DND-41 (cell line): ENCODE measurements around the gene MGP.
A peak's percentile ranks its signal among the peaks of the same experiment; 100 is the strongest.

Experiments used
- ATAC-seq: fragments of 200-7000 bp; cut with Tn5 transposase; 3 replicates; pipeline ENCODE4 v1.9.1; 2021; ENCODE audit warnings: low read depth; ENCODE audit not compliant: insufficient read depth
- DNase-seq: peaks from one replicate; pipeline ENCODE4 v3.0.0-alpha.2; 2020
- H2AFZ ChIP-seq: 2 replicates; pipeline ENCODE4 v1.6.0; 2012; ENCODE audit warnings: low read depth, low read length
- H3K27ac ChIP-seq: 2 replicates; pipeline ENCODE4 v1.5.1; 2012; ENCODE audit warnings: low read length, inconsistent platforms
- H3K27me3 ChIP-seq: fragments of 200-600 bp; sonication (generic); 2 replicates; pipeline ENCODE4 v1.6.0; 2012; ENCODE audit warnings: low read length, mild to moderate bottlenecking, inconsistent platforms; ENCODE audit not compliant: insufficient read depth, poor library complexity
- H3K36me3 ChIP-seq: 2 replicates; pipeline ENCODE4 v1.5.1; 2012; ENCODE audit warnings: low read length, inconsistent platforms; ENCODE audit not compliant: insufficient read depth
- H3K4me1 ChIP-seq: 2 replicates; pipeline ENCODE4 v1.5.1; 2012; ENCODE audit warnings: mild to moderate bottlenecking, low read length; ENCODE audit not compliant: insufficient read depth
- H3K4me2 ChIP-seq: 2 replicates; pipeline ENCODE4 v1.6.0; 2012; ENCODE audit warnings: mild to moderate bottlenecking, moderate library complexity, low read length, inconsistent platforms; ENCODE audit not compliant: insufficient read depth
- H3K4me3 ChIP-seq, 2 experiments: fragments of 200-600 bp in 1 of 2; shearing (Covaris generic) in 1 of 2; 2 replicates each; pipeline ENCODE4 v1.5.1; 2012 to 2016; ENCODE audit warnings: inconsistent platforms in 2 of 2, low read length in 2 of 2, mild to moderate bottlenecking in 2 of 2, low read depth in 1 of 2, moderate library complexity in 1 of 2
- H3K79me2 ChIP-seq: 2 replicates; pipeline ENCODE4 v1.6.0; 2012; ENCODE audit warnings: low read length, inconsistent platforms; ENCODE audit not compliant: insufficient read depth
- H3K9ac ChIP-seq: 2 replicates; pipeline ENCODE4 v1.6.0; 2012; ENCODE audit warnings: low read depth, mild to moderate bottlenecking, inconsistent platforms, low read length, moderate library complexity
- H3K9me3 ChIP-seq: 2 replicates; pipeline ENCODE4 v1.5.1; 2012; ENCODE audit warnings: low read length, moderate library complexity, mild to moderate bottlenecking, inconsistent platforms; ENCODE audit not compliant: insufficient read depth, severe bottlenecking
- H4K20me1 ChIP-seq: 2 replicates; pipeline ENCODE4 v1.6.0; 2012; ENCODE audit warnings: low read length; ENCODE audit not compliant: insufficient read depth
- CTCF ChIP-seq: IDR thresholded peaks from 2 replicates; pipeline ENCODE4 v1.5.1; 2012; ENCODE audit warnings: borderline replicate concordance, low read length, moderate library complexity, mild to moderate bottlenecking; ENCODE audit not compliant: poor library complexity, severe bottlenecking; ENCODE audit errors: extremely low read depth
- EZH2 ChIP-seq: IDR thresholded peaks from 3 replicates; pipeline ENCODE4 v1.6.1; 2012; ENCODE audit warnings: borderline replicate concordance, low read depth, mild to moderate bottlenecking, moderate library complexity, low read length, inconsistent platforms; ENCODE audit not compliant: severe bottlenecking

Gene MGP

GRCh38 chr12:14849661-14850060 is 36.0 kb downstream of the MGP start:
- H3K9ac ChIP-seq: no peak overlapping the region
- no peak overlapping the region for H3K4me2 ChIP-seq
- TF ChIP-seq CTCF (no peak), EZH2 (no peak)
- H3K27me3 ChIP-seq: no peaks in the 10 kb centered on the region
- peaks cover 11% of the 10 kb centered on the region for H3K4me1 ChIP-seq
- H3K36me3 ChIP-seq: no peaks in the 10 kb centered on the region
- ATAC-seq: no peak
- no peaks in the 10 kb centered on the region for H4K20me1 ChIP-seq
- no peak overlapping the region for H3K27ac ChIP-seq
- H3K79me2 ChIP-seq: no peaks in the 10 kb centered on the region
- no peak overlapping the region for H3K4me3 ChIP-seq
- no peak for DNase-seq
- H2AFZ ChIP-seq: no peak overlapping the region
- H3K9me3 ChIP-seq: no peaks in the 10 kb centered on the region

- no peaks in the 10 kb centered on the region for H3K9me3 ChIP-seq
- no peak for TF ChIP-seq CTCF
- no peak for TF ChIP-seq EZH2
- H3K79me2 ChIP-seq: no peaks in the 10 kb centered on the region
- H3K9ac ChIP-seq: no peak overlapping the region
- DNase-seq (no peak), ATAC-seq (no peak)
- no peaks in the 10 kb centered on the region for H3K27me3 ChIP-seq
- H3K4me1 ChIP-seq: peaks cover 11% of the 10 kb centered on the region
- H3K4me2 ChIP-seq: no peak overlapping the region
- H3K36me3 ChIP-seq: no peaks in the 10 kb centered on the region
- no peak overlapping the region for H2AFZ ChIP-seq
- no peaks in the 10 kb centered on the region for H4K20me1 ChIP-seq
- no peak overlapping the region for H3K27ac ChIP-seq
- H3K4me3 ChIP-seq: no peak overlapping the region
Observed at GRCh38 chr12:14846876-14847580, 38.6 kb downstream of the MGP start.

- peaks cover 11% of the 10 kb centered on the region for H3K4me1 ChIP-seq
- peak overlapping the region; percentile 52; the same call in 1 of the 2 replicates for H2AFZ ChIP-seq
- ATAC-seq: no peak
- TF ChIP-seq EZH2: no peak
- TF ChIP-seq CTCF: no peak
- no peak for DNase-seq
- H3K27ac ChIP-seq: no peak overlapping the region
- no peaks in the 10 kb centered on the region for H3K79me2 ChIP-seq
- no peaks in the 10 kb centered on the region for H3K36me3 ChIP-seq
- H3K27me3 ChIP-seq: no peaks in the 10 kb centered on the region
- H4K20me1 ChIP-seq: no peaks in the 10 kb centered on the region
- H3K9me3 ChIP-seq: no peaks in the 10 kb centered on the region
- H3K4me2 ChIP-seq: no peak overlapping the region
- no peak overlapping the region for H3K9ac ChIP-seq
- H3K4me3 ChIP-seq: no peak overlapping the region
Observed at GRCh38 chr12:14846042-14846587, 39.5 kb downstream of the MGP start.
